GM19043 (cell line): ENCODE results near the gene IGF1.
"Not testable (repeated sequence)": the region's sequence is repeated elsewhere in the genome, so short reads cannot be mapped to it uniquely, and the experiment has no call there.

ENCODE experiments used
- ATAC-seq: cut with Tn5 transposase; IDR thresholded peaks from one replicate; pipeline ENCODE4 v1.9.1; 2021; ENCODE audit warnings: low read depth; ENCODE audit not compliant: unreplicated experiment

Gene IGF1

GRCh38 chr12:102399653-102400052 lies 80.7 kb downstream of the IGF1 start:
- ATAC-seq: no peak

DNA sequence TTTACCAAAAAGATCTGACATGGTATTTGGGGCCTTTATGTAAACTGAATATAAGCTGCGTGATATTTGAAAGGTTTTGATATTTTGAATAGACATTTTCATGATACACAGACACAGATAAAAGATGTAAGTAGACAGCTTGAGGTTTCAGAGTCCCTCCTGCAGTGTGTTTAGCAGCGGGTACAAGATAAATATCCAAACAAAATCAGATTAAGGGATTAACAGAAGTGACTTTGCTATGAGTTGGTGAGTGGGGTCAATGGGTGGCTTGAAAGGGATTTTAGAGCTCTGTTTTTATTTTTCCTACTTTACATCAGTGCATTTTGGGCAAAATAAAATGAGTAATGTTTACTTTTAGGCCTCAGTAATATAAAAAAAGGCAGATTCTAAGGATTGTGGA lies 84.1 kb downstream of the IGF1 start:
- no peak for ATAC-seq

DNA sequence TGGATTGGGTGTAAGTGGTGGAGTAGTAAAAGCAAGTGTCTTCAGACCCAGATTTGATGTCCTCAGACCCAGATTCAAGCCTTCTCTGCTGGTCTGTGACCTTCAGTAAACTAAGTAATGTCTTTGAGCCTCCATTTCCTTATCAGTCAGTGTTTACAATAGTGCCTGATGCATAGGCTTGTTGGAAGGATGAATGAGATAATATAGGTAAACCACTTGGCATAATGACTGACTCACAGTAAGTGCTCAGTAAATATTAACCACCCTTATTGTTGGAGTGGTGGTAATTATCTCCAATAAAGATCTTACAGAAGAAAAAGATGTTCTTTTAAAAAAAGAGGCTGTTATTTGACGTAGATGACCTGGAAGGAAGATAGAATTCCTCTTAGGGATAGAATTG lies 86.2 kb downstream of the IGF1 start:
- ATAC-seq: no peak

GRCh38 chr12:102390068-102390467 lies 90.3 kb downstream of the IGF1 start:
- no peak for ATAC-seq

GRCh38 chr12:102388469-102388868 lies 91.9 kb downstream of the IGF1 start:
- ATAC-seq: no peak

DNA sequence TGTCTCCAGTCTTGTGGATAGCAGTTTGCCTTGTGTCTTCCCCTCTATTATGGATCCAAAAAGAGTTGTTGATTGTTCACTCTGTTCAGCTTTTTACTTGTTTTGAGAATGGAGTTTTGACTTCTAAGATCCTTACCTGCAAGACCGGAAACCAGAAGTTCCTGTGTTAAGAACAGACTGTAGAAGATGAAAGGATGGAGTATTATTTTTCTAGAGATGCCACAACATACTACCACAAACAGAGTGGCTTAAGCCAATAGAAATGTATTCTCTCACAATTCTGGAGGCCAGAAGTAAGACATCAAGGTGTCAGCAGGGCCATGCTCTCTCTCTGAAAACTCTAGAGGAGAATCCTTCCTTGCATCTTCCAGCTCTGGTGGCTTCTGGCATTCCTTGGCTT lies 95.0 kb downstream of the IGF1 start:
- no peak for ATAC-seq

GRCh38 chr12:102379346-102380162 lies 100.8 kb downstream of the IGF1 start:
- ATAC-seq: no peak

- ATAC-seq: no peak
These were observed 103.6 kb downstream of the IGF1 start for GRCh38 chr12:102376781-102377180.

DNA sequence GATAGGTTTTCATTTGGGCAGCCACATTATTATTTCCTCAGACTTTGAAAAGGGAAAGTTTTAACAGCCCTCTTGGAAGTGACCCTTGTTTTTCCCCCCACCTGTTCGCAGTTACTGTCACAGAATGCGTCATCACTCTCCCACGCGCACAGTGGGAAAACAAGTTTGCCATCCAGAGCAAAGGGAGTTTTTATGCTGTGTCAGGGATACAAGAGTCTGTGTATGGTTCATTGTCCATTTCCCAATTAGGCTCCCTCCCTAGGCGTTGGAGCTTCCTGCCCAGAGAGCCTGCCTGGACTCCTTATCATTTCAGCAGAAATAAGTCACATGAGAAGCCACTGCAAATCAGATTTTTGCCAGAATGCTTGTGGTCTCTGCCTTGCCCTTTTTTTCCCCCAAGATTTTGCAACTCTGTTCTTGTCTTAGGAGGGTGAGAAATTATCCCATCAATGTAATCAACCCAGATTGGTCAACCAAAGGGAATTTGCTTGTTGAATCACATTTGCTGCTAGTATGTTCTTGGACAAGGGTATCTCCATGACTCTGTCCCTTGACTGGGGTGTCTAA lies 104.1 kb downstream of the IGF1 start:
- ATAC-seq: no peak

GRCh38 chr12:102374190-102374589 lies 106.2 kb downstream of the IGF1 start:
- no peak for ATAC-seq

DNA sequence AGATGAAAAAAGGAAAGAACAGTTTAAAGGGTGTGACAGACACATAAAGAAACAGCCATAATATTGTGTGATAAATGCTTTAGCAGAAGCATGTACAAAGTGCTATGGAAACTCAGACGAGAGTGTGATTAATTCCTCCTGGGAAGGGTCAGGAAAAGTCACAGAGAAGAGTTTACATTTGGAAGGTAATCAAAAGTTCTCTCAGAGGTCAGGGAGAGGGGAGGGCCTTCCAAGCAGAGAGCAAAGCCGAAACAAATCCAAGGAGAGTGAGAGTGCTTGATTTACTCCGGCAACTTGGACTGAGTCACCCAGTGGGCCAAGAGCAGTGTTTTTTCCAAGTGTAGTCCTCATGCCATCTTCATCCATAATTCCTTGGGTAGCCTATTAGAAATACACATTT lies 108.3 kb downstream of the IGF1 start:
- ATAC-seq: no peak

DNA sequence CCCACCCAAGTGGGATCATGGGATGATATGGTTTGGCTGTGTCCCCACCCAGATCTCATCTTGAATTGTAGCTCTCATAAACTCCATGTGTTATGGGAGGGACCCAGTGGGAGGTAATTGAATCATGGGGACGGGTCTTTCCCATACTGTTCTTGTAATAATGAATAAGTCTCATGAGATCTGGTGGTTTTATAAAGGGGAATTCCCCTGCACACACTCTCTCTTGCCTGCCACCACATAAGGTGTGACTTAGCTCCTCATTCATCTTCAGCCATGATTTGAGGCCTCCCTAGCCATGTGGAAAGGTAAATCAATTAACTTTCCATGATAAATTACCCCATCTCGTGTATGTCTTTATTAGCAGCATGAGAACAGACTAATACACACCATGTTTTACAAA lies 109.2 kb downstream of the IGF1 start:
- ATAC-seq: no peak

- ATAC-seq: no peak
These were observed 110.5 kb downstream of the IGF1 start for GRCh38 chr12:102369876-102370275.

DNA sequence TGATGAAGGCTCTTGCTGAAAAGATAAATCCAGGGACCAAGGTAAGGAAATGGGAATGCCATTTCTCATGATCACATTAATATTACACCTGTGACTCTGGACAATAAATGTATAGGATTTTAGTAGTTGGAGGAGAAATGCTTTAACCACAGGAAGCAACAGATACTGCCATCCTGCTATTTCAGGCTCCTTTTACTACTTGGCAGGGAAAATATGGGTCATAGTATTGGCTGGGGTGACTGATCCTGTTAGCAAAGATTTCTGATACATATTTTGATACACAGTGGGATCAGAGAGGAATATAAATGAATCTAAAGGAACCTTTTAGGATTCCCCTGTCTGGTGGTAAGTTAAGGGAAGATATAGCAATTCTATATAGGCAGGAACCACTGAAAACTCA lies 115.0 kb downstream of the IGF1 start:
- no peak for ATAC-seq

DNA sequence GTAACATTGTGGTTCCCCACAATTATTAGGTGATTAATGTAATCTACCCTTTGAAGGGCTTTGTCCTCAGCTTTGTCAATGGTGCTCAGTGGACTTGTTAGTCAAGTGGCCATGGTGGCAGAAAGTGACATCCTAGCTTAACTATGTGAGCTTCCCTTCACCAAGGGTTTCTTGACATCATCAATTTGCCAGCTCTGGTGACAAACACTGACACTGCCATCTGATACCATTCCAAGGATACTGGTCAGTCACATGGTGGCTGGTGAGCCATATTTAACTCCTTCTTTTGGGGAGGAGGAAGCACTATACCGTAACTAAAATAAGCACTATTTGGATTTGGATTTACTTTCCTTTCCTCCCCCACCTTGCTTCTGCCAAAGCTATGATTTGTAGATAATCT lies 115.7 kb downstream of the IGF1 start:
- no peak for ATAC-seq

DNA sequence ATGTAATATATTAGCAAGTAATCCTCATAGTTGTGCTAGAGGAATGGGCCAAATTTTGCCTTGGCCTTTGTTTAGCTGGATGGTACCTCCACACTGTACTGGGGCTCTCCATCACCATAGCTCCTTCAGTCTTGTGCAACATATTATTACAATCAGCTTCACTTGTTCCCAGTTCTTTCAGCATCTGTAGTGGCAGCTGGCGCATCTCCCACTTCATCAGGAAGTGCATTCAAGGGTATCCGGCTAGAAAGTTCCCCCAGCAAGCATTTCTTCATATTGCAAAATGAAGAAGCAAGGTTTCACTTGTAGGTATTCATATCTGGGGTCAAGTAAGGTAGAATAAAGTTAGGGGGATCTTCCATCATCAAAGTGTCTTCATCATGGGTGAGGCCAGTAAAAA lies 123.7 kb downstream of the IGF1 start:
- no peak for ATAC-seq

- ATAC-seq: not testable (repeated sequence)
These were observed 126.1 kb downstream of the IGF1 start for GRCh38 chr12:102354281-102354680.

- ATAC-seq: no peak
These were observed 129.0 kb downstream of the IGF1 start for GRCh38 chr12:102351322-102351721.

- ATAC-seq: no peak
These were observed 130.3 kb downstream of the IGF1 start for GRCh38 chr12:102350070-102350469.

- no peak for ATAC-seq
These were observed 131.3 kb downstream of the IGF1 start for GRCh38 chr12:102349079-102349478.

- no peak for ATAC-seq
These were observed 132.6 kb downstream of the IGF1 start for GRCh38 chr12:102347811-102348210.
